Measurements from ENCODE around the gene SLF2.

The SLF2 gene

DNA sequence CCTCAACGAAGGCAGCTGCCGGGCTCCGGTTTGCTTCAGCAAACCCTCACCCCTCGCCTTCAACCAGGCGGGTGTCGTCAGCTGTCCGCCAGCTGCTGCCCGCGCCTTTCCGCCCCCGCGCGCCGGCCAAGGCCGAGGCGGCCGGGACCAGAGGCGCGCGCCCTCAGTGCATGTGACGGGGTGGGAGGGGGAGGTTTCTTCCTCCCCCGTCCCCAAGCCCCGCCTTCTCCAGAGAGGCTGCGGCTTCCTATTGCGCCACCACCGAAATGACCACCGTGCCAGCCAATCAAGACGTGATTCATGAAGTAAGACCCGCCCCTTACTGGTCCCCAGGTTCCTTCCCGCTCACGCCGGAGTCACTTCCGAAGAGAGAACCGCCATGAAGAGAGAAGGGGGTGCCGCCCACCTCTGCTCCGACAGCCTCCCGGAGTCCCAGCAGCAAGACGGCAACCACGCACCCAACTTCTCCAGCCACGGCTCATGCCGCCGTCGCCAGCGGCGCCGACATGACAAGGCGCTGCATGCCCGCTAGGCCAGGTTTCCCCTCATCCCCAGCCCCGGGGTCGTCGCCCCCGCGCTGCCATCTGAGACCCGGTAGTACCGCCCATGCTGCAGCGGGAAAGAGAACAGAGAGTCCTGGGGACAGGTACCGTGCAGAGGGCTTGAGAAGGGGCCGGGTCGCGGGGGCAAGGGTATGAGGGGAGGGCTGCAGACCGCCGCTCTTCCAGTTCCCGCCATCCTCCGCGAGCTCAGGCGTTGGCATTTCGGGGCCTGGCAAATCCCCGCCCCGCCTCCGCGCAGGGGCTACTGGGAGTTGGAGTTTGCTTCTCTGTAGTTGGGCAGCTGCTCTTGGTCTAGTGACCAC, at the start of gene SLF2:
Gene SLF2 (plus strand): TSS at position 359 of the 865 bp plus-strand sequence. CDS start 148 bp downstream, at position 507.
- in situ Hi-C loops (cut with HindIII; ENCODE audit: low pct_ligation_motif_present, low pct_unique_long_range_greater_than_20kb, low sequenced_read_pairs) = no loop called here
- DNase-seq = peak; percentile 99

DNA sequence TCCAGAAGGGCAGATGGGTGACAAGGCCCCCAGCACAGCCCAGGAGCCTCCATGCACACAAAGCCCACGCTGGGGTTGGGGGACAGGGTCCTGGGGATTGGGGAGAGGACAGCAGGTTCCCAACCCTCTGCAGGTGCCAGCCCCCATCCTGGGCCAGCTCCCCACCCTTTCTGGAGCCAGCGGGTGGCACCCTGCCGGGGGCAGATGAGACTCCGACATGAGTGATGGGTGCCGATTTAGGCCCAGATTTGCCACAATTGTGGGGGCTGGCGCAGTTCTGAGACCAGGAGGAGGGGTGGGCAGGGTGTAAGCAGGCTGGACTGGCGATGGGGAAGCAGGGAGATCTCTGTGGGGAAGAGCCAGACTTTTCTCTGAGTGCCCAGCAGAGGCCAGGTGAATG, 49.3 kb upstream of the SLF2 start:
- DNase-seq = no peak
- in situ Hi-C loops (cut with HindIII; ENCODE audit: low pct_ligation_motif_present, low pct_unique_long_range_greater_than_20kb, low sequenced_read_pairs) = no loop called here

- no peak for DNase-seq
- in situ Hi-C loops (cut with HindIII; ENCODE audit: low pct_ligation_motif_present, low pct_unique_long_range_greater_than_20kb, low sequenced_read_pairs) = no loop called here
Observed at GRCh38 chr10:100864036-100864885, 48.5 kb upstream of the SLF2 start.

DNA sequence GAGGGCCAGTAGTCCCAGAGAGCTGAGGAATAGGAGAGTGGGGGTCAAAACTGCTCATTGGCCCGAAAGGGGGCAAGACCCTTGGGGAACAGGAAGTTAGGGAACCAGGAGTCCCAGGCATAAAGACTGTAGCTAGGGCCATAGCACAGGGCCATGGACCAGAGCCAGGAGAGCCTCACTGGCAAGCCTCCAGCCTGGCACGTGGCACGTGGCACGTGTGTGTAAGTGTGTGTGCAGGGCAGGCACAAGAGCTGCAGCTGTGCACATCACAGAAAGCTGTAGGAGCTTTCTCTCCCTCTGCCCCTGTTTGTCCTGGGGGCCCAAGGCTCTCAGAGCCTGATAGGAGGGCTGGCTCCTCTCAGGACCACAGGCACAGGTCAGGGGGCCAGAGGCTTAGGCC, 47.8 kb upstream of the SLF2 start:
- in situ Hi-C loops (cut with HindIII; ENCODE audit: low pct_ligation_motif_present, low pct_unique_long_range_greater_than_20kb, low sequenced_read_pairs) = no loop called here

GRCh38 chr10:100866010-100866409, 46.8 kb upstream of the SLF2 start:
- in situ Hi-C loops (cut with HindIII; ENCODE audit: low pct_ligation_motif_present, low pct_unique_long_range_greater_than_20kb, low sequenced_read_pairs) = no loop called here
- DNase-seq = no peak

More for the DNA sequence above, 47.8 kb upstream of the SLF2 start:
- DNase-seq = no peak

DNA sequence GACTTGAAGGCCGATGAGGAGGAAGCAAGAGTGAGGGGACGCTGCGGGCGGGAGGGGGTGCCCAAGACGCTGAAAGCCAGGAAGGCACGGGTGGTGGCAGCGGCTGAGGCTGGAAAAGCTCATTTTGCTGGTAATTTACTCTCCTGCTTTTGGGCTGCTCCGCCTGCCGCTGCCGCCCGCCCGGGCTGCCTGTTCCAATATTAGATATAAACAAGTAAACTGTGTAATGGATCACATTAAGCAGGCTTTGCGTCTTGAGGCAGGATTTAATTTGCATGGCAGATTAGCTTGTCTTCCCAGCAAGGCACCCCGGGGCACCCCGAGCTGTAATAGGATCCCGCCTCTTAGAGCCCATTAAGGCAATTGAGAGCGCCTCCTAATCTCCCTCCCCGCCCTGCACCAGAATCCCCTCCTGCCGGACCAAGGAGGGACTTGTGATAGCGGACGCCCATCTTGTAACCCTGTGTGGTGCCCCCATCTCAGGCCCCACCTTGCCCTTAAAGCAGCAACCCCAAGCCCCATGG, 46.1 kb upstream of the SLF2 start:
- in situ Hi-C loops (cut with HindIII; ENCODE audit: low pct_ligation_motif_present, low pct_unique_long_range_greater_than_20kb, low sequenced_read_pairs) = no loop called here
- no peak for DNase-seq

DNA sequence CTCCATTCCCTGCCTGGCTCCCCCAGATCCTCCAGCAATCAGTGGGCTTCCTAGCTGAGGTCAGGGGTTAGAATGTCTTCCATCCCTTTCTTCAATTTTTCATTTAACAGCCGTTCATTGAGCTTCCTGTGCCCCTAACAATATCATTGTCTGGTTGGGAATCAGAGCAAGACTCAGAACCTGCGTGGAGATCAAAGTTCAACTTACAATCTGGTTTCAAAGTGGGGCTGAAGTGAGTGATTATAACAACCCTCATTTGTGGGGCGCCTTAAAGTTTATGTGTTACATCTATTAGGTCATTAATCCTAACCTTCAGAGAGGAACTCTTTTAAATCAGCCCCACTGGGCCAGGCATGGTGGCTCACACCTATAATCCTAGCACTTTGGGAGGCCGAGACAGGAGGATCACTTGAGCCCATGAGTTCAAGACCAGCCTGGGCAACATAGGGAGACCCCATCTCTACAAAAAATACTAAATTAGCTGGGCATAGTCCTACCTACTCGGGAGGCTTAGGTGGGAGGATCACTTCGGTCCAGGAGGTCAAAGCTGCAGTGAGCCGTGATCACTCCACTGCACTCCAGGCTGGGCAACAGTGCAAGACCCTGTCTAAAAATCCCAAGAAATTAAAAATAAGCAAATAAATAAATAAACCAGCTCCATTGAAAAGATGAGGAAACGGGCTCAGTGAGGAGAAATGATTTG, 45.4 kb upstream of the SLF2 start:
- in situ Hi-C loops (cut with HindIII; ENCODE audit: low pct_ligation_motif_present, low pct_unique_long_range_greater_than_20kb, low sequenced_read_pairs) = no loop called here
- no peak for DNase-seq

DNA sequence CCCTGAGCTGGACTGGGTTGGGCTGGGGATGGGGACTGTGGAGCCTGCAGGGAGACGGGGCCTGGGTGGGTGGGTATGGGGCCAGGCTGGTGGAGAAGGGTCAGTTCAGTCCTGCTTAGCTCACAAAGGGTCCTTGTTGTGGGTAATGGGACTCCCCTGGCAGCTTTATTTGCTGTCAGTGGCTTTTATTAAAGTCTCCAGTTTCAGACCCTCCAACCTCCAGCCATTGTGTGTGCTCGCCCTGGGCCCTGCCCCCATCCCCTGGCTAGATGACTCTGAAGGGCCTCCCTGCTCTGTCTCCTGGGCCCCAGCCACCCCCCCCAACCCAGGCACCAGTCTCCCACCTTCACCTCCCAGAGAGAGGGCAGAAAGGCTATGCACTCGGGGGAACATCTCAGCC, 44.4 kb upstream of the SLF2 start:
- in situ Hi-C loops (cut with HindIII; ENCODE audit: low pct_ligation_motif_present, low pct_unique_long_range_greater_than_20kb, low sequenced_read_pairs) = no loop called here
- no peak for DNase-seq

GRCh38 chr10:100869399-100869798, 43.4 kb upstream of the SLF2 start:
- no peak for DNase-seq

GRCh38 chr10:100872034-100872791, 40.5 kb upstream of the SLF2 start:
- in situ Hi-C loops (cut with HindIII; ENCODE audit: low pct_ligation_motif_present, low pct_unique_long_range_greater_than_20kb, low sequenced_read_pairs) = no loop called here
- peak; percentile 60 for DNase-seq

More at GRCh38 chr10:100869399-100869798, 43.4 kb upstream of the SLF2 start:
- in situ Hi-C loops (cut with HindIII; ENCODE audit: low pct_ligation_motif_present, low pct_unique_long_range_greater_than_20kb, low sequenced_read_pairs) = no loop called here

DNA sequence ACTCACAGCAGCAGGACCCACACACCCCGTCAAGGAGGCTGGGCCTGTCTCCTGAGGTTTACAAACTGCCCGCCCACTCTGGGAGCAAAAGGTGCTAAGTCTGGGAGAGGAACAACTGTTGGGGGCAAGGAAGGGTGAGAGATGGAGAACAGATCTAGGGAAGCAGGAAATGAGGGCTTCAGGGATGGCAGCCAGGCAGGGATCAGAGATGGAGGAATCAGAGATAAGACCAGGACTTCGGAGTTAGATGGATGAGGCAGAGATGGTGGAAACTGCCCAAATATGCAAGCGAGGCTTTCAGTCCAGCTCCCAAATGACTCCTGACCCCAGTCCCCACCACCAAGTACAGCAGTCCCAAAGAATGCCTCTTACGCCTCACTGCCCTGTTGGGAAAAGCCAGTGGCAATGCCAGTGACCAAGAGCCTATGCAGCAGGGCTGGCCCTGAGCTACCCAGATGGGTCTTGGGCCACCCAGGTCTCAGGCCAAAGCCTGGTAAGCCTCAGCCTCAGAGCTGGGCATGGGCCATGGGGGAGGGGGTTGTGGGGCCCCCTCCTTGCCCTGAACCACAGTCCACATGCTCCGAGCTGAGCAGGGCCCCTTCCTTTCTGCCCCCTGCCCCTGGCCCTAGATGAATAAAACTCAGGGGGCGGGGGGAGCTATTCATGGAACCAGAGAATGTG, 39.5 kb upstream of the SLF2 start:
- in situ Hi-C loops (cut with HindIII; ENCODE audit: low pct_ligation_motif_present, low pct_unique_long_range_greater_than_20kb, low sequenced_read_pairs) = no loop called here
- DNase-seq = no peak

DNA sequence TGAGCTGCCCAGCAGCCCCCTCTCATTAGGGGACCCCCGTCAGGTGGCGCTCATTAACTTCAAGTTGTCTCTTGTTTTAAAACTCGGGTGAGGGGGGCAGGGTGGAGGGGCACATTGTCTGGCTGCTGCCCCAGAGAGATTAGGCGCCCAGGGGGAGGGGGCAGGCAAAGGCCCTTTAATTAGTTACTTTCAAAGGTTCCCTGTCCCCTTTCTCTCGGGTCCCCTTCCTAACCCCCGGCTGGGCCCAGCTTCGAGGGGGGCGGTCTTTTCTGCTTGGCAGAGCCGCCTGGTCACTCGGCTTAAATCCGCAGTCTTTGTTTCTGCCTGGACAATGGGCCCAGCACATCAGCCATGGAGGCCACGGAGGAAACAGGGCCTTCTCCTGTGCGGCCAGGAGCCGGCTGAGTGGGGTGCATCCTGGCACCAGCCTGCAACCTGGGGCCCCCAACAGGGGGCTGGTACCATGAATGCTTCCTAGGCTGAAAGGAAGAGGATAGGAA, 38.9 kb upstream of the SLF2 start:
- no peak for DNase-seq
- in situ Hi-C loops (cut with HindIII; ENCODE audit: low pct_ligation_motif_present, low pct_unique_long_range_greater_than_20kb, low sequenced_read_pairs) = no loop called here

- in situ Hi-C loops (cut with HindIII; ENCODE audit: low pct_ligation_motif_present, low pct_unique_long_range_greater_than_20kb, low sequenced_read_pairs) = loop anchor here (25.0 kb wide), 1 partner anchor 313 kb away; no protein-coding TSS in a partner anchor
- no peak for DNase-seq
Observed at GRCh38 chr10:100874702-100875483, 37.9 kb upstream of the SLF2 start.

DNA sequence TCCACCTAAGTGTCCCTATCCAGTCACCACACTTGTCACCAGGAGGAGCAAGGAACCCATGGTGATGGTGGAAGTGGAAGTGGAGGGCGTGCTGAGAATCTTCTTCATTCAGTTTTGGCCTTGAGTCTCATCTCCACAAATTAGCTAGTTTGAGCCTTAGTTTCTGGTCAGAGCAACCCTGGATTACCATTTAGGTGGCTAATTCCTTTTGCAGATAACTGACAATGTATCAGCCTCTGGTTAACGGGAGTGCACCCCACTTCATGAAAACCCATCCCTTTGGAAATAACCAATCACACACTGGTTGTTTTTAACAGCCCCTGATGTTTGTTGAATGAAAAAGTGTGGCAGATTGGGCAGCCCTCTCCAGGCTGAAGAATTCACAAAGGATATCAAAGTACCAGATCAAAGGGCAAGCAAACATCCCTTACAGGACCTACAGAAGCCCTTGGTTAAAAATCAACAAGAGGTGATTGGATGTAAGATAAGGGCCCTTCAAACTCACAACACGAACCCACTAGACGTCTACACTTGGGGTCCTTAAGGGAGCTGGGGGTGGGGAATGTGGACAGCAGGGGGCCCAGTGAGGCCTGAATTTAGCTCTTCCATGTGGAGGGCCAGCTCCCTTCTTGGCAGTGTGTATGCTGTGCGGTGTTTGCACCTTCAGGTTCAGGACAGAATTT, 37.1 kb upstream of the SLF2 start:
- in situ Hi-C loops (cut with HindIII; ENCODE audit: low pct_ligation_motif_present, low pct_unique_long_range_greater_than_20kb, low sequenced_read_pairs) = loop anchor here (25.0 kb wide), 1 partner anchor 313 kb away; no protein-coding TSS in a partner anchor
- DNase-seq = no peak

DNA sequence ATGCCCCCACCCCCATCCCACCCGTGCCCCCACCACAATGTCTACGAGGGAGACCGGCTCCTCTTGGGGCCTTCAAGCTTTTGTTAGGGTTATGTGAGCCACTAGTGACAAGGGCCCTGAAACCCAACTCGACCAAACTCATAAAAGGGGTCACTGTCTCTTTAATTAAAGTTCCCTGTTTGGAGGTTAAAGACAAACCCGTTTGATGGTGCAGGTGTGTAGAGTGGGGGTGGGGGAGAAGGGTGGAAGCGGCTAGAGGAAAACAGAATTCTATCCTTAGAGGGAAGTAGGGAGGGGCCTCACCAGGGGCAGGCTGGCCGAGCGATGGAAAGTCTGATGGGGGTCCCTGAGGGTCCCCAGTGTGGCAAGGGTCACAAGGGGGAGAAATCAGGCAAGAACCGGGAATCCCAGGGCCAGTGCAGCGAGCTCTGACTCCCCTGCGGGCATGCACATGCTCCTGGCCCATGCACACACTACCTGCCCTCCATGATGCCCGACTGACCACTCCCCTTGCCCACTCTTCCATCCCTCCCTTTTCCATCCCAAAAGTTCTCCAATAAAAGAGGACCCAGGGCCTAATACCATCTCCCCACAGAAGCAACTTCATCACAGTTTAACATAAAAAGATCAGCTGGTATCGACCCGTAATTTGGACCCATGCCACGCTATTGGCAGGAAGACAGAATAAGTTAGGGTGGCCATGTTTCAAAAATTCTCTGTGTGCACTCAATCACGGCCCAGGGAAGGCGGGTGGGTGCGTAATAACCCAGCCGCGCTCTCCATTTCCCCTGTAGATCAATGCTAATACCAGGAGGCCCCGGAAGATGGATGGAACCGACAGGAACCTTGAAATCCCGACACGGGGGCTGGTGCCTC, 35.9 kb upstream of the SLF2 start:
- no peak for DNase-seq
- in situ Hi-C loops (cut with HindIII; ENCODE audit: low pct_ligation_motif_present, low pct_unique_long_range_greater_than_20kb, low sequenced_read_pairs) = loop anchor here (25.0 kb wide), 1 partner anchor 315 kb away; no protein-coding TSS in a partner anchor
